CD14-positive monocyte (primary cell): ENCODE results near the gene ESPNL. TPM values are rescaled to one million over a fixed set of nuclear protein-coding genes. Genes with fewer than 3 reads are reported as not detected.

Experiments
- DNase-seq, 3 donors: peaks; one replicate each; pipeline ENCODE4 v3.0.0-alpha.2; 2011 to 2022
- H2AFZ ChIP-seq: 2 replicates; pipeline ENCODE4 v1.6.0; 2012; ENCODE audit warnings: mild to moderate bottlenecking, low read depth, low read length, inconsistent platforms; ENCODE audit not compliant: insufficient read depth, poor library complexity, severe bottlenecking
- H3K27ac ChIP-seq, 2 donors: 1 replicate in 1 of 2; 2 replicates in 1 of 2; pipeline ENCODE4 v1.5.1; 2012 to 2013; ENCODE audit warnings: low read length in 2 of 2, control low read depth in 1 of 2, inconsistent platforms in 1 of 2, low read depth in 1 of 2, mild to moderate bottlenecking in 1 of 2
- H3K27me3 ChIP-seq, 2 donors: one replicate each; pipeline versions ENCODE4 v1.6.0 to v1.6.1; 2011 to 2013; ENCODE audit warnings: low read length in 2 of 2; ENCODE audit not compliant: control insufficient read depth in 2 of 2, insufficient read depth in 2 of 2
- H3K36me3 ChIP-seq, 2 donors: replicated peaks in 1 of 2; 1 replicate in 1 of 2; 2 replicates in 1 of 2; pipeline versions ENCODE4 v1.5.1 to v1.6.1; 2012 to 2013; ENCODE audit warnings: low read length in 2 of 2, control low read depth in 1 of 2, inconsistent platforms in 1 of 2, mild to moderate bottlenecking in 1 of 2; ENCODE audit not compliant: insufficient read depth in 2 of 2, control insufficient read depth in 1 of 2
- H3K4me1 ChIP-seq, 2 donors: 1 replicate in 1 of 2; 2 replicates in 1 of 2; pipeline versions ENCODE4 v1.5.1 to v1.6.1; 2012 to 2013; ENCODE audit warnings: low read length in 2 of 2, control low read depth in 1 of 2, inconsistent platforms in 1 of 2, mild to moderate bottlenecking in 1 of 2, moderate library complexity in 1 of 2; ENCODE audit not compliant: insufficient read depth in 2 of 2, control insufficient read depth in 1 of 2
- H3K4me2 ChIP-seq: replicated peaks from 2 replicates; pipeline ENCODE3; 2012; ENCODE audit warnings: low read length, moderate library complexity, mild to moderate bottlenecking; ENCODE audit not compliant: poor library complexity, severe bottlenecking; ENCODE audit errors: extremely low read depth
- H3K4me3 ChIP-seq, 3 experiments: fragments of 200-600 bp in 1 of 3; sonication (generic) in 1 of 3; replicated peaks in 1 of 3; 1 replicate in 2 of 3; 2 replicates in 1 of 3; pipeline ENCODE4 v1.5.1; 2011 to 2013; ENCODE audit warnings: low read length in 3 of 3, mild to moderate bottlenecking in 3 of 3, control low read depth in 2 of 3, low read depth in 2 of 3, inconsistent platforms in 1 of 3, moderate library complexity in 1 of 3
- H3K79me2 ChIP-seq: 2 replicates; pipeline ENCODE4 v1.6.0; 2012; ENCODE audit warnings: mild to moderate bottlenecking, control low read depth, inconsistent platforms, low read length, moderate library complexity; ENCODE audit not compliant: insufficient read depth
- H3K9ac ChIP-seq: 2 replicates; pipeline ENCODE4 v1.6.0; 2017; ENCODE audit warnings: low read length, mild to moderate bottlenecking; ENCODE audit not compliant: insufficient read depth, poor library complexity, severe bottlenecking
- H3K9me3 ChIP-seq, 2 donors: replicated peaks in 1 of 2; 1 replicate in 1 of 2; 2 replicates in 1 of 2; pipeline versions ENCODE4 v1.5.1 to v1.6.1; 2012 to 2013; ENCODE audit warnings: low read length in 2 of 2, control low read depth in 1 of 2; ENCODE audit not compliant: control insufficient read depth in 1 of 2, insufficient read depth in 1 of 2
- H4K20me1 ChIP-seq: 2 replicates; pipeline ENCODE4 v1.6.0; 2012; ENCODE audit warnings: mild to moderate bottlenecking, low read length, control low read depth, moderate library complexity; ENCODE audit not compliant: insufficient read depth
- H3K27ac Mint-ChIP-seq, 7 donors: one replicate each; pipeline ENCODE4 v1.8.0; 2020; ENCODE audit warnings: mild to moderate bottlenecking in 7 of 7, mixed read lengths in 7 of 7, moderate library complexity in 6 of 7, inconsistent platforms in 2 of 7
- H3K27me3 Mint-ChIP-seq, 3 donors: one replicate each; pipeline ENCODE4 v1.8.0; 2021 to 2022; ENCODE audit warnings: low read depth in 3 of 3, mild to moderate bottlenecking in 3 of 3, mixed read lengths in 3 of 3, moderate library complexity in 3 of 3, inconsistent platforms in 1 of 3
- H3K36me3 Mint-ChIP-seq, 2 donors: one replicate each; pipeline ENCODE4 v1.8.0; 2020; ENCODE audit warnings: mixed read lengths in 2 of 2, inconsistent platforms in 1 of 2, mild to moderate bottlenecking in 1 of 2
- H3K4me1 Mint-ChIP-seq: one replicate; pipeline ENCODE4 v1.8.0; 2020; ENCODE audit warnings: mild to moderate bottlenecking, mixed read lengths
- H3K4me3 Mint-ChIP-seq, 2 donors: one replicate each; pipeline ENCODE4 v1.8.0; 2020; ENCODE audit warnings: mild to moderate bottlenecking in 2 of 2, mixed read lengths in 2 of 2, moderate library complexity in 1 of 2
- H3K9me3 Mint-ChIP-seq, 7 donors: one replicate each; pipeline ENCODE4 v1.8.0; 2020 to 2022; ENCODE audit warnings: mixed read lengths in 7 of 7, mild to moderate bottlenecking in 6 of 7, moderate library complexity in 6 of 7, inconsistent platforms in 2 of 7
- WGBS: methylation state at CpG from one replicate; pipeline ENCODE4 v1.1.5; 2013; ENCODE audit warnings: missing lambda C conversion rate; ENCODE audit not compliant: insufficient coverage; 5-methylcytosine and 5-hydroxymethylcytosine counted together
- intact Hi-C, 2 donors: fragments of 100-400 bp; cut with micrococcal nuclease; formaldehyde crosslinking; loops; one replicate each; pipeline versions ENCODE4 v1.15.0 to v1.15.1; 2023
- polyA plus RNA-seq, 3 donors: library from polyadenylated mRNA; depleted of rRNA in 1 of 3; unstranded in 2 of 3; stranded (reverse) in 1 of 3; fragments of 300-500 nt in 2 of 3; fragments of >200 nt in 1 of 3; fragmentation: Illumina TruSeq in 2 of 3; gene quantifications; 1 replicate in 2 of 3; 2 replicates in 1 of 3; pipeline ENCODE4 v1.2.3, GENCODE V29; 2012 to 2021
- TF ChIP-seq, protein P1 (sequence below): fragments of 200-600 bp; IDR thresholded peaks from one replicate; pipeline ENCODE4 v1.8.0; 2022; ENCODE audit warnings: antibody characterized with exemption, mild to moderate bottlenecking

ESPNL gene
- polyA plus RNA-seq, 3 donors = not detected

DNA sequence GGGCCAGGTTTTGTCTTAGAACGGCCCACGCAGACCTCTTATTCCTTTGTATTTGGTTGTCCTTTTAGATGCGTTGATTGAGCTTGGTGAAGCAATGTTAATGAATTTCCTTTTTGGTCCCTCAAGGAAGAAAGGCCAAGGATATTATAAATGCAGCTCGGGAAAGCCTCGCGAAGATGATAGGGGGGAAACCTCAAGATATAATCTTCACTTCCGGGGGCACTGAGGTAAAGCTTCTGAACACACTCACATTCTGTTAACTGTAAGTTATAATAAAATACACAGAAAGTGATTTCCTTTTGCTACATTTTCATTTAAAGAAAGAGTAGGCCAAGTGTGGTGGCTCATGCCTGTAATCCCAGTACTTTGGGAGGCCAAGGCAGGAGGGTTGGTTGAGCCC, 32.2 kb upstream of the ESPNL start:
- Histone ChIP-seq H3K4me2 (no peak overlapping the region), H3K9ac (no peak overlapping the region), H3K27me3 (no peaks in the 10 kb centered on the region), H2AFZ (no peak overlapping the region), H3K79me2 (no peaks in the 10 kb centered on the region), H3K27ac (no peak overlapping the region), H3K4me1 (no peaks in the 10 kb centered on the region), H3K36me3 (peaks cover 47 to 83% of the 10 kb centered on the region in 2 donors), H4K20me1 (no peaks in the 10 kb centered on the region), H3K4me3 (no peak overlapping the region), H3K9me3 (no peaks in the 10 kb centered on the region)
- intact Hi-C loops = no loop called here
- DNase-seq = no peak
- Mint-ChIP-seq H3K4me3 (no peak overlapping the region), H3K9me3 (peaks cover 0 to 11% (median 8%) of the 10 kb centered on the region in 7 donors), H3K4me1 (no peaks in the 10 kb centered on the region), H3K27ac (peak overlapping the region in 1 of 7 donors; percentile 69), H3K27me3 (peaks cover 0 to 3% (median 0%) of the 10 kb centered on the region in 3 donors), H3K36me3 (peaks cover 62 to 82% of the 10 kb centered on the region in 2 donors)
- 100% methylated on average over 3 of the region's 7 CpGs for WGBS
- TF ChIP-seq, protein P1, sequence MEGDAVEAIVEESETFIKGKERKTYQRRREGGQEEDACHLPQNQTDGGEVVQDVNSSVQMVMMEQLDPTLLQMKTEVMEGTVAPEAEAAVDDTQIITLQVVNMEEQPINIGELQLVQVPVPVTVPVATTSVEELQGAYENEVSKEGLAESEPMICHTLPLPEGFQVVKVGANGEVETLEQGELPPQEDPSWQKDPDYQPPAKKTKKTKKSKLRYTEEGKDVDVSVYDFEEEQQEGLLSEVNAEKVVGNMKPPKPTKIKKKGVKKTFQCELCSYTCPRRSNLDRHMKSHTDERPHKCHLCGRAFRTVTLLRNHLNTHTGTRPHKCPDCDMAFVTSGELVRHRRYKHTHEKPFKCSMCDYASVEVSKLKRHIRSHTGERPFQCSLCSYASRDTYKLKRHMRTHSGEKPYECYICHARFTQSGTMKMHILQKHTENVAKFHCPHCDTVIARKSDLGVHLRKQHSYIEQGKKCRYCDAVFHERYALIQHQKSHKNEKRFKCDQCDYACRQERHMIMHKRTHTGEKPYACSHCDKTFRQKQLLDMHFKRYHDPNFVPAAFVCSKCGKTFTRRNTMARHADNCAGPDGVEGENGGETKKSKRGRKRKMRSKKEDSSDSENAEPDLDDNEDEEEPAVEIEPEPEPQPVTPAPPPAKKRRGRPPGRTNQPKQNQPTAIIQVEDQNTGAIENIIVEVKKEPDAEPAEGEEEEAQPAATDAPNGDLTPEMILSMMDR = no peak

DNA sequence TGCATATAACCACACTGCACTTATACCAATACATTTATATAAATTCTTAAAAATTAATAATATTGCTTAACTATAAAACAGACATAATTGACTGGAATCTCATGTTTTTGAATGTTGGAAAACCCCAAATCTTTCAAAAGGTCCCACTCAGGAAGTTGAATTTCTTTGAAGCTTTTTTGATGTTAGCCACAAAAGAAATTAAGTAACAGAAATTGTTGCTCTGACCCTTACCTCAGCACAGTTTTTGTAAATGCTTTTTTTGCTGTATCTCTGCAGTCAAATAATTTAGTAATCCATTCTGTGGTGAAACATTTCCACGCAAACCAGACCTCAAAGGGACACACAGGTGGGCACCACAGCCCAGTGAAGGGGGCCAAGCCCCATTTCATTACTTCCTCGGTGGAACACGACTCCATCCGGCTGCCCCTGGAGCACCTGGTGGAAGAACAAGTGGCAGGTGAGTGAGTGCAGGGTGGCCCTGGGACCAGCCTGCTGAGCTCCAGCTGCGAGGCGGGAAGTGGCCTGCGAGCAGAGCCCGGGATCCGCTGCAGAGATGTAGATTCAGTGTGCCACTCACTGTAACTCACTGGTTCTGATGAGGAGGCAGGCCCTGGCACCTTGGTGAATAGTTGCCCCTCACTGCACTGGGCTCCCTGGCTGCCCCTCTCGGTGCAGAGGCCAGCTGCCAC, 31.0 kb upstream of the ESPNL start:
- H3K4me3 Mint-ChIP-seq = no peak overlapping the region

More for the DNA sequence above, 31.0 kb upstream of the ESPNL start:
- intact Hi-C loops = no loop called here
- 98% methylated on average over 10 of the region's 10 CpGs for WGBS
- no peaks in the 10 kb centered on the region for H3K4me1 Mint-ChIP-seq
- TF ChIP-seq, protein P1 = no peak
- H3K36me3 Mint-ChIP-seq = peaks cover 67 to 87% of the 10 kb centered on the region in 2 donors
- no peak overlapping the region for H3K4me3 ChIP-seq
- H3K4me2 ChIP-seq = no peak overlapping the region
- H3K36me3 ChIP-seq = peaks cover 46 to 88% of the 10 kb centered on the region in 2 donors
- no peaks in the 10 kb centered on the region for H3K4me1 ChIP-seq
- no peaks in the 10 kb centered on the region for H3K27me3 ChIP-seq
- H2AFZ ChIP-seq = no peak overlapping the region
- H3K9me3 ChIP-seq = no peaks in the 10 kb centered on the region
- H3K27ac ChIP-seq = no peak overlapping the region
- no peaks in the 10 kb centered on the region for H3K79me2 ChIP-seq
- peaks cover 0 to 1% (median 0%) of the 10 kb centered on the region in 3 donors for H3K27me3 Mint-ChIP-seq
- peaks cover 0 to 11% (median 8%) of the 10 kb centered on the region in 7 donors for H3K9me3 Mint-ChIP-seq
- no peak overlapping the region for H3K9ac ChIP-seq
- no peak overlapping the region for H3K27ac Mint-ChIP-seq
- H4K20me1 ChIP-seq = no peaks in the 10 kb centered on the region
- DNase-seq = no peak
